DND-41 (cell line): ENCODE results near the gene CIZ1.

Source experiments
- ATAC-seq: fragments of 200-7000 bp; cut with Tn5 transposase; 3 replicates; pipeline ENCODE4 v1.9.1; 2021; ENCODE audit warnings: low read depth; ENCODE audit not compliant: insufficient read depth
- DNase-seq: peaks from one replicate; pipeline ENCODE4 v3.0.0-alpha.2; 2020
- H2AFZ ChIP-seq: 2 replicates; pipeline ENCODE4 v1.6.0; 2012; ENCODE audit warnings: low read depth, low read length
- H3K27ac ChIP-seq: 2 replicates; pipeline ENCODE4 v1.5.1; 2012; ENCODE audit warnings: low read length, inconsistent platforms
- H3K27me3 ChIP-seq: fragments of 200-600 bp; sonication (generic); 2 replicates; pipeline ENCODE4 v1.6.0; 2012; ENCODE audit warnings: low read length, mild to moderate bottlenecking, inconsistent platforms; ENCODE audit not compliant: insufficient read depth, poor library complexity
- H3K36me3 ChIP-seq: 2 replicates; pipeline ENCODE4 v1.5.1; 2012; ENCODE audit warnings: low read length, inconsistent platforms; ENCODE audit not compliant: insufficient read depth
- H3K4me1 ChIP-seq: 2 replicates; pipeline ENCODE4 v1.5.1; 2012; ENCODE audit warnings: mild to moderate bottlenecking, low read length; ENCODE audit not compliant: insufficient read depth
- H3K4me2 ChIP-seq: 2 replicates; pipeline ENCODE4 v1.6.0; 2012; ENCODE audit warnings: mild to moderate bottlenecking, moderate library complexity, low read length, inconsistent platforms; ENCODE audit not compliant: insufficient read depth
- H3K4me3 ChIP-seq, 2 experiments: fragments of 200-600 bp in 1 of 2; shearing (Covaris generic) in 1 of 2; 2 replicates each; pipeline ENCODE4 v1.5.1; 2012 to 2016; ENCODE audit warnings: inconsistent platforms in 2 of 2, low read length in 2 of 2, mild to moderate bottlenecking in 2 of 2, low read depth in 1 of 2, moderate library complexity in 1 of 2
- H3K79me2 ChIP-seq: 2 replicates; pipeline ENCODE4 v1.6.0; 2012; ENCODE audit warnings: low read length, inconsistent platforms; ENCODE audit not compliant: insufficient read depth
- H3K9ac ChIP-seq: 2 replicates; pipeline ENCODE4 v1.6.0; 2012; ENCODE audit warnings: low read depth, mild to moderate bottlenecking, inconsistent platforms, low read length, moderate library complexity
- H3K9me3 ChIP-seq: 2 replicates; pipeline ENCODE4 v1.5.1; 2012; ENCODE audit warnings: low read length, moderate library complexity, mild to moderate bottlenecking, inconsistent platforms; ENCODE audit not compliant: insufficient read depth, severe bottlenecking
- H4K20me1 ChIP-seq: 2 replicates; pipeline ENCODE4 v1.6.0; 2012; ENCODE audit warnings: low read length; ENCODE audit not compliant: insufficient read depth
- CTCF ChIP-seq: IDR thresholded peaks from 2 replicates; pipeline ENCODE4 v1.5.1; 2012; ENCODE audit warnings: borderline replicate concordance, low read length, moderate library complexity, mild to moderate bottlenecking; ENCODE audit not compliant: poor library complexity, severe bottlenecking; ENCODE audit errors: extremely low read depth
- EZH2 ChIP-seq: IDR thresholded peaks from 3 replicates; pipeline ENCODE4 v1.6.1; 2012; ENCODE audit warnings: borderline replicate concordance, low read depth, mild to moderate bottlenecking, moderate library complexity, low read length, inconsistent platforms; ENCODE audit not compliant: severe bottlenecking

CIZ1 gene

GRCh38 chr9:128127568-128127989 lies 63.8 kb downstream of the CIZ1 start, which contains the start of gene PTGES2:
TSS of gene PTGES2 (minus strand) at chr9:128127729. CDS start at chr9:128127717, 12 bp downstream.
- H3K4me1 ChIP-seq = peaks cover 35% of the 10 kb centered on the region
- no peaks in the 10 kb centered on the region for H3K27me3 ChIP-seq
- peaks cover 20% of the 10 kb centered on the region for H4K20me1 ChIP-seq
- H2AFZ ChIP-seq = peak within 1 kb of the TSS; percentile 74
- peaks cover 31% of the 10 kb centered on the region for H3K79me2 ChIP-seq
- peak; percentile 80 for DNase-seq
- H3K36me3 ChIP-seq = peaks cover 25% of the 10 kb centered on the region
- H3K27ac ChIP-seq = peak within 1 kb of the TSS; percentile 96
- H3K4me2 ChIP-seq = peak within 1 kb of the TSS; percentile 68
- TF ChIP-seq CTCF (no peak), EZH2 (no peak)
- peak; percentile 72 for ATAC-seq
- H3K9me3 ChIP-seq = no peaks in the 10 kb centered on the region
- peak within 1 kb of the TSS; percentile 28 to 64 for H3K4me3 ChIP-seq
- H3K9ac ChIP-seq = peak within 1 kb of the TSS; percentile 97

- Histone ChIP-seq H3K27ac (peak overlapping the region; percentile 44), H4K20me1 (peaks cover 24% of the 10 kb centered on the region), H3K4me3 (peak overlapping the region in 1 of 2 experiments; percentile 64; a peak in 2 of 4 replicates), H3K4me1 (peaks cover 35% of the 10 kb centered on the region), H2AFZ (no peak overlapping the region), H3K27me3 (no peaks in the 10 kb centered on the region), H3K9me3 (no peaks in the 10 kb centered on the region), H3K9ac (peak overlapping the region; percentile 97), H3K4me2 (peak overlapping the region; percentile 68), H3K79me2 (peaks cover 31% of the 10 kb centered on the region), H3K36me3 (peaks cover 42% of the 10 kb centered on the region)
- no peak for ATAC-seq
- TF ChIP-seq EZH2 (no peak), CTCF (no peak)
- no peak for DNase-seq
These were observed 65.6 kb downstream of the CIZ1 start for GRCh38 chr9:128125580-128126354.

GRCh38 chr9:128124873-128125579 lies 66.3 kb downstream of the CIZ1 start:
- Histone ChIP-seq H2AFZ (no peak overlapping the region), H3K9ac (0 out of 2 replicates have a peak overlapping the region, but pooled peaks have one; percentile 97), H3K36me3 (peaks cover 49% of the 10 kb centered on the region), H3K27me3 (no peaks in the 10 kb centered on the region), H4K20me1 (peaks cover 26% of the 10 kb centered on the region), H3K79me2 (peaks cover 31% of the 10 kb centered on the region), H3K9me3 (no peaks in the 10 kb centered on the region), H3K4me1 (peaks cover 35% of the 10 kb centered on the region), H3K4me3 (no peak overlapping the region), H3K27ac (no peak overlapping the region), H3K4me2 (peak overlapping the region; percentile 68; the same call in 1 of the 2 replicates)
- no peak for TF ChIP-seq EZH2
- TF ChIP-seq CTCF = peak; percentile 64
- DNase-seq (peak; percentile 53), ATAC-seq (no peak)
